ENCODE results near the gene DNAJB8. TPM values are rescaled to one million over a fixed set of nuclear protein-coding genes. Genes with fewer than 3 reads are reported as not detected.

The DNAJB8 gene
- total and polyA plus RNA-seq, 12 donors, result not detected

- TF ChIP-seq, protein P1, sequence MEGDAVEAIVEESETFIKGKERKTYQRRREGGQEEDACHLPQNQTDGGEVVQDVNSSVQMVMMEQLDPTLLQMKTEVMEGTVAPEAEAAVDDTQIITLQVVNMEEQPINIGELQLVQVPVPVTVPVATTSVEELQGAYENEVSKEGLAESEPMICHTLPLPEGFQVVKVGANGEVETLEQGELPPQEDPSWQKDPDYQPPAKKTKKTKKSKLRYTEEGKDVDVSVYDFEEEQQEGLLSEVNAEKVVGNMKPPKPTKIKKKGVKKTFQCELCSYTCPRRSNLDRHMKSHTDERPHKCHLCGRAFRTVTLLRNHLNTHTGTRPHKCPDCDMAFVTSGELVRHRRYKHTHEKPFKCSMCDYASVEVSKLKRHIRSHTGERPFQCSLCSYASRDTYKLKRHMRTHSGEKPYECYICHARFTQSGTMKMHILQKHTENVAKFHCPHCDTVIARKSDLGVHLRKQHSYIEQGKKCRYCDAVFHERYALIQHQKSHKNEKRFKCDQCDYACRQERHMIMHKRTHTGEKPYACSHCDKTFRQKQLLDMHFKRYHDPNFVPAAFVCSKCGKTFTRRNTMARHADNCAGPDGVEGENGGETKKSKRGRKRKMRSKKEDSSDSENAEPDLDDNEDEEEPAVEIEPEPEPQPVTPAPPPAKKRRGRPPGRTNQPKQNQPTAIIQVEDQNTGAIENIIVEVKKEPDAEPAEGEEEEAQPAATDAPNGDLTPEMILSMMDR (IDR thresholded peaks at IDR 0.05), result no peak
- Histone ChIP-seq H3K36me3 (no peaks in the 10 kb centered on the region), H3K27me3 (peaks cover 7 to 53% (median 26%) of the 10 kb centered on the region in 7 donors), H3K4me3 (no peak overlapping the region), H3K27ac (no peak overlapping the region), H3K4me1 (no peaks in the 10 kb centered on the region), H3K9me3 (no peaks in the 10 kb centered on the region)
- DNase-seq, result no peak
- ATAC-seq, result no peak
- WGBS, 2 donors, result 39 to 47% methylated on average over 25 to 27 of the region's 27 CpGs
- intact Hi-C loops (cut with DNase I), result no loop called here
Observed at GRCh38 chr3:128456776-128457715, 9.6 kb downstream of the DNAJB8 start.

DNA sequence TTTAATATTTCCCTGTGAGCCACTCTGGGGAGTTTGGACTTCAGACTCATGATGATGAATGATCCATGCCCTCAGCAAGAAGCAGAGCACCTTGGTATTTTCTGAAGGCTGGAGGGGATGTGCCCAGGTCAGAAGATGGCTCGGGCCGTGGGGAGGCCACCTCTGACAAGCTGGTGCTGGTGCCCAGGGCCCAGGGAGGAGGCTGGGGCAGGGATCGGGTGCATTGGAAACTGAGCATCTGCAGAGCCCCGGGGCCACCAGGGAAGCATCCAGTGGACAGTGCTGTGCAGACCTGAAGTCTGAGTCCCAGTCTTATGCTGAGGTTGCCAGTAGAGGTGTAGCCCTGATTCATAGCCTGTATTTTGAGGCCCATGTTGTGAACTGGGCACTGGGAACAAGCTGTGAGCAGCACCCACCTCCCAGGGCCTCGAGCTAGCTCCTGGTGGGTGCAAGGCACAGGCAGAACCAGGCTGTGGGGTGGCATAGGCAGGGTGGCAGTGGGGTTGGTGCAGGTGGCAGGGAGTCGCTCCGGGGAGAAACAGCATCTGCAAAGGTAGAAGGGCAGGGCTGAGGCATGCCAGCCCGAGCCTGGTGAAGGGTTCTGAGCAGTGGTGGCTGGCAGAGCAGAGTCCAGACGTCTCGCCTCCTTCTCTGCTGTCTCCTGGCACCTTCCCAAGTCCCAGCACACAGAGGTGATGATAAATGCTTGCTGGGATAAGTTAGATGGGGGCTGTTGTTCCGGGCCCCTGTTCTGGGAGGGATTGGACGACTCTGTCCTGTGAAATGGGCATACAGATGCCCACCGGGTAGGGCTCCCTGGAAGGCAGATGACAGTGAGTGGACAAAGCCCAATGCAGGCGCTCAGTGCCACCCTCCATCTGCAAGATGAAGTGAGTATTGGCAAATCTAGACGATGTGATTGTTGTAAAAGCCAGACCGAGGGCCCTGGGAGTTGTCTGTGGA, 10.6 kb downstream of the DNAJB8 start:
- no peak for DNase-seq

DNA sequence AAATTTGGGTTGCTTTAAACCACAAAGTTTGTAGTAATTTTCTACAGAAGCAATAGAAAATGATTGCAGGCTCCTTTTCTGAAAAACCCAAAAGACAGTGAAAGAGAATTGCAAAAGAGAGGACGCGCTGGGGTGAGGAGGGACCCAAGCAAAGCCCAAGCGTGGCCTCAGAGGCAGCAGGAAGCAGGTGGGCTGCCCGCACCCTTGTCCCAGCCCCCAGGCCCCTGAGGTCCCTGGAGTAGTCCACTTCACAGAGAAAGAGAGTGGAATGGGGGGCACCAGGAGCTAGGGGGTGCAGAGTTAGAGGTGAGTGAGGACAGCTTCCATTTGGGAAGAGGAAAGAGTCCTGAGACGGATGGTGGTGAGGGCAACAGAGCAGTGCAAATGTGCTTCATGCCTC, 11.6 kb downstream of the DNAJB8 start:
- Histone ChIP-seq H3K27me3 (peaks cover 7 to 53% (median 26%) of the 10 kb centered on the region in 7 donors), H3K36me3 (no peaks in the 10 kb centered on the region), H3K4me1 (no peaks in the 10 kb centered on the region), H3K4me3 (no peak overlapping the region), H3K9me3 (no peaks in the 10 kb centered on the region), H3K27ac (no peak overlapping the region)
- TF ChIP-seq, protein P1 (IDR thresholded peaks at IDR 0.05), result no peak
- intact Hi-C loops (cut with DNase I), result no loop called here
- 81 to 85% methylated on average over 5 of the region's 5 CpGs for WGBS, 2 donors
- ATAC-seq (no peak), DNase-seq (no peak)

More for the DNA sequence above, 10.6 kb downstream of the DNAJB8 start:
- H3K9me3 ChIP-seq, result no peaks in the 10 kb centered on the region
- 74 to 77% methylated on average over 16 of the region's 16 CpGs for WGBS, 2 donors
- no peak overlapping the region for H3K27ac ChIP-seq
- H3K27me3 ChIP-seq, result peaks cover 7 to 53% (median 26%) of the 10 kb centered on the region in 7 donors
- ATAC-seq, result no peak
- TF ChIP-seq, protein P1 (IDR thresholded peaks at IDR 0.05), result no peak
- H3K4me1 ChIP-seq, result no peaks in the 10 kb centered on the region
- no peak overlapping the region for H3K4me3 ChIP-seq
- H3K36me3 ChIP-seq, result no peaks in the 10 kb centered on the region
- intact Hi-C loops (cut with DNase I), result no loop called here

DNA sequence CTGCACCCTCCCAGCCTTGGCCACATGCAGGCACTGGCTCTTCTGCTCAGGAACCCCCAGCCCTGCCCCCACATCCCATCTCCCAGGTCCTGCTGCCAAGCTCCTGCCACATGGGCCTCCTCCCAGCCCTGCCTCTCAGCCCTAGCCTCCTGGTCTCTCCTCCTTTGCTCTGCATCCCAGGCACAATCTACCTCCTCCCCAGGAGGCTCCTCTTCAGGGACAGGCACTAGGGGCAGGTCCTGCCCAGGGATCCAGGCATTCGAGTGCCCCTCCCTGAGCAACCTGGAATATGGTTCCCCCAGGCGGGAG, 12.4 kb downstream of the DNAJB8 start:
- Histone ChIP-seq H3K4me1 (no peaks in the 10 kb centered on the region), H3K36me3 (no peaks in the 10 kb centered on the region), H3K27ac (no peak overlapping the region), H3K27me3 (peaks cover 7 to 53% (median 26%) of the 10 kb centered on the region in 7 donors), H3K4me3 (no peak overlapping the region), H3K9me3 (no peaks in the 10 kb centered on the region)
- DNase-seq (no peak), ATAC-seq (no peak)
- intact Hi-C loops (cut with DNase I), result no loop called here
- WGBS, 2 donors, result 94 to 99% methylated on average over 2 of the region's 2 CpGs
- TF ChIP-seq, protein P1 (IDR thresholded peaks at IDR 0.05), result no peak
